HG03097 (cell line): ENCODE data around the gene UPK1A.

Experiments used
- ATAC-seq: cut with Tn5 transposase; IDR thresholded peaks from one replicate; pipeline ENCODE4 v1.9.1; 2021; ENCODE audit not compliant: unreplicated experiment, low FRiP score

UPK1A gene

GRCh38 chr19:35666251-35666913 lies at the start of gene UPK1A:
UPK1A (plus strand) TSS chr19:35666517; CDS start chr19:35666813, 296 bp downstream.
- no peak for ATAC-seq

GRCh38 chr19:35618857-35619256 lies 47.5 kb upstream of the UPK1A start:
- no peak for ATAC-seq

GRCh38 chr19:35619290-35619923 lies 46.9 kb upstream of the UPK1A start:
- no peak for ATAC-seq

GRCh38 chr19:35620001-35620400 lies 46.3 kb upstream of the UPK1A start:
- no peak for ATAC-seq

- no peak for ATAC-seq
These were observed 44.6 kb upstream of the UPK1A start for GRCh38 chr19:35621708-35622107.

- no peak for ATAC-seq
These were observed 43.6 kb upstream of the UPK1A start for GRCh38 chr19:35622750-35623149.

- no peak for ATAC-seq
These were observed 42.8 kb upstream of the UPK1A start for GRCh38 chr19:35623327-35624010.

- no peak for ATAC-seq
These were observed 38.1 kb upstream of the UPK1A start for GRCh38 chr19:35628264-35628564.

GRCh38 chr19:35628565-35629331 lies 37.6 kb upstream of the UPK1A start, which contains the start of gene RBM42:
RBM42 (plus strand) TSS chr19:35629036; CDS start chr19:35629154, 118 bp downstream.
- peak; percentile 85 for ATAC-seq

GRCh38 chr19:35629332-35629633 lies 37.0 kb upstream of the UPK1A start:
- no peak for ATAC-seq

GRCh38 chr19:35633727-35634440 lies 32.4 kb upstream of the UPK1A start:
- no peak for ATAC-seq

- no peak for ATAC-seq
These were observed 29.7 kb upstream of the UPK1A start for GRCh38 chr19:35636651-35637050.

GRCh38 chr19:35637165-35637564 lies 29.2 kb upstream of the UPK1A start:
- ATAC-seq: no peak

GRCh38 chr19:35639321-35639639 lies 27.0 kb upstream of the UPK1A start:
- ATAC-seq: no peak

- ATAC-seq: no peak
These were observed 26.5 kb upstream of the UPK1A start for GRCh38 chr19:35639863-35640262.

- ATAC-seq: no peak
These were observed 24.7 kb upstream of the UPK1A start, which contains the start of gene ETV2 for GRCh38 chr19:35641515-35642151. ETV2 (plus strand) TSS chr19:35641745; CDS start chr19:35642461, 716 bp downstream.

GRCh38 chr19:35642312-35642711 lies 24.0 kb upstream of the UPK1A start:
- ATAC-seq: no peak

GRCh38 chr19:35642798-35643254 lies 23.5 kb upstream of the UPK1A start:
- no peak for ATAC-seq

GRCh38 chr19:35643255-35644205 lies 22.8 kb upstream of the UPK1A start:
- peak; percentile 41 for ATAC-seq
